AML-193 (cell line): ENCODE measurements around the gene TCTN1.
"Not testable (repeated sequence)": the region's sequence is repeated elsewhere in the genome, so short reads cannot be mapped to it uniquely, and the experiment has no call there.

ENCODE experiments used
- DNase-seq, 2 experiments: peaks; one replicate each; lab custom pipeline; 2025; lab: John Stamatoyannopoulos, UW

Gene TCTN1

GRCh38 chr12:110613771-110614684 lies at the start of gene TCTN1:
TCTN1 (plus strand) TSS chr12:110614129; CDS start chr12:110614183, 54 bp downstream.
- DNase-seq, result peak; percentile 94

- DNase-seq, result no peak
Measured at GRCh38 chr12:110564471-110564991, 49.4 kb upstream of the TCTN1 start.

GRCh38 chr12:110565894-110566871 lies 47.7 kb upstream of the TCTN1 start:
- DNase-seq, result no peak

- DNase-seq, result no peak
Measured at GRCh38 chr12:110566993-110567392, 46.9 kb upstream of the TCTN1 start.

GRCh38 chr12:110568752-110569151 lies 45.2 kb upstream of the TCTN1 start:
- DNase-seq, result no peak

GRCh38 chr12:110569838-110570237 lies 44.1 kb upstream of the TCTN1 start:
- DNase-seq, result not testable (repeated sequence)

- DNase-seq, result not testable (repeated sequence)
Measured at GRCh38 chr12:110570798-110571197, 43.1 kb upstream of the TCTN1 start.

GRCh38 chr12:110574044-110574443 lies 39.9 kb upstream of the TCTN1 start:
- no peak for DNase-seq

- DNase-seq, result not testable (repeated sequence)
Measured at GRCh38 chr12:110574717-110575230, 39.2 kb upstream of the TCTN1 start.

GRCh38 chr12:110575326-110575725 lies 38.6 kb upstream of the TCTN1 start:
- DNase-seq, result no peak

GRCh38 chr12:110576504-110576903 lies 37.4 kb upstream of the TCTN1 start:
- no peak for DNase-seq

- DNase-seq, result peak; percentile 65 to 67
Measured at GRCh38 chr12:110577864-110578693, 35.9 kb upstream of the TCTN1 start.

GRCh38 chr12:110578694-110579534 lies 35.0 kb upstream of the TCTN1 start:
- no peak for DNase-seq

- no peak for DNase-seq
Measured at GRCh38 chr12:110579535-110580253, 34.2 kb upstream of the TCTN1 start.

- DNase-seq, result no peak
Measured at GRCh38 chr12:110581931-110582275, 32.0 kb upstream of the TCTN1 start.

GRCh38 chr12:110582276-110583136 lies 31.4 kb upstream of the TCTN1 start:
- peak in 1 of 2 experiments; percentile 47 for DNase-seq

GRCh38 chr12:110583137-110584059 lies 30.5 kb upstream of the TCTN1 start, which contains the start of gene PPTC7:
PPTC7 (minus strand) TSS chr12:110583318; CDS start chr12:110583031, 287 bp downstream.
- peak; percentile 90 to 91 for DNase-seq
